HEK293T (cell line): ENCODE data around the gene GRIK1.

Experiments
- CTBP1 ChIP-seq: fragments of 450-650 bp; IDR thresholded peaks from 2 replicates; pipeline ENCODE4 v1.6.1; 2016; ENCODE audit warnings: borderline replicate concordance
- ELF4 ChIP-seq: fragments of 450-650 bp; IDR thresholded peaks from 2 replicates; pipeline ENCODE4 v1.6.1; 2017; ENCODE audit warnings: antibody characterized with exemption
- SUZ12 ChIP-seq: fragments of 450-650 bp; IDR thresholded peaks from 2 replicates; pipeline ENCODE4 v1.6.1; 2016; ENCODE audit warnings: mild to moderate bottlenecking
- TARDBP ChIP-seq: fragments of 450-650 bp; IDR thresholded peaks from 2 replicates; pipeline ENCODE4 v1.6.1; 2016
- ZNF384 ChIP-seq: fragments of 450-650 bp; IDR thresholded peaks from 2 replicates; pipeline ENCODE4 v1.6.1; 2016

DNA sequence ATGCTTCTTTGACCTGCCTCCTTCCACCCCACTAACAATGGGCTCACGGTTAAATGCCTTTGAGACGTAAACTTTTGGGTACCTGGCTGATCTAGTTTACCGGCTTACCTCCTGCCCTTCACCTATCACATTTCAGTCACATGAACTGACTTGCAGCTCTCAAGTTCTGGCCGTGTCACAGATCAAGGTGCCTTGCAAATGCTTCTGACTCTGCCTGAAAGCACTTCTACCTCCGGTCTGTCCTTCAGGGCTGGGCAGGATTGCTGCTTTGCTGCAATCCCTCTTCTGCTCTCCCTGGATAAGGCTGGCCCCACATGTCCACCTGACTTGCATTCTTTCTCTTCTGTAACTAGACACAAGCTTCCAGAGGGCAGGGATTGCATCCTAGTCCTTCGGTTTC is 69.0 kb downstream of the GRIK1 start:
- TF ChIP-seq TARDBP, result no peak
- no peak for TF ChIP-seq SUZ12
- TF ChIP-seq ZNF384, result no peak
- TF ChIP-seq CTBP1, result no peak
- no peak for TF ChIP-seq ELF4
